ENCODE data around the gene LRIG2.

LRIG2 gene

DNA sequence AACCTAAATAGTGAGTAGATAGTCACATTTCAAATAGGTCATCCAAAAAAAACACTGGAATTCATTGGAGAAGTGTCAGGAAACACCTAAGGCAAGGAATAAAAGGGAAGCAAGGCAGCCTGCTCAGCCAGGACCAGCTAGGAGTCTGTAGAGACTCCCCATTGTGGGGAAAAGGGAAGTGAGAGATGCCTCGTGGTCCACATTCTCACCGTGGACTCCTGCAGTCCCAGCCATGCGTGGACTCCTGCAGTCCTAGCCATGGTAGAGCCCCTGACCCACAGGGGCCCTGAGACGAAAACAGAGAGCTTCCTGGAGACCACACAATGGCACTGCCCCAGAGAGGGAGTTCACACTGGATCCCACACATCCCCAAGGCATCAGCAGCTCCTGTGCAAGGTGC lies 97.5 kb downstream of the LRIG2 start:
- no peak for DNase-seq

DNA sequence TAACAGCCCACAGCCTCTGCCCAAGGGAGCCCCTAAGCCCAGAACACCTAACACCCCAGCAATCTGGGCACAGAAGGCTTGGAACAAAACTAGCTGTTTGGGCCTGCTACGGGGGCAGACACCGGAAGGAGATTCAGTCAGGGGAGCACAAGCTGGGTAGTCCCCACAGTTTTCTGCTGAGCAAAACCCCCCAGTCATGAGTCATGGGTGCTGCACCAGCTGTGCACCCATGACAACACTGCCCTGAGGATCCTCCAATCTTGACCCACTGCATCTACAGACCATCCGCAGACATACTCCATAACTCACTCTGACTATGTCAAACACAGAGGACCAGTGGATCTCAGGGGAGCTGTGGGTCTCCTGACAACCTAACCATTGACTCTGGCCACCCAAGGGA lies 105.1 kb downstream of the LRIG2 start:
- no peak for DNase-seq

DNA sequence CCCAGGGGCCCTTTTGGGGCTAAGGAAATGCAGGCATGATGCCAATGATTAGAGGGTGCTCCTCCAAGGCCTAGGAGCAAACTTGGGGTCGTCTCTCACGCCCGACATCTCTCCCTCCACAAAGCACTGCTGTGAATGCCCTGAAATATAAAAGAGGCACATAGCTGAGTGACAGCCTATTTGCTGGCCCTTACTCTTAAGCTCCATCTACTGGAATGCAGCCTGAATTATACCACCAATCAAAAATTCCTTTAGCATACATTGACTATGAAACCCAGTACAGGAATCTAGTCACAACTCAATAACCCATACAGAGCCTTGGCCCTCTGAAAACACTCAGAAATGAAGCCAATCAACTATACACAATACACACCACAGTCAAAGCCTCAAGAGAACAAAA lies 105.5 kb downstream of the LRIG2 start:
- DNase-seq, result no peak

Measured in NCI-H1694 treated with DMSO at 0.1 percent for 48 hours (cell line).